Ecto neural progenitor cell (in vitro differentiated cells): ENCODE data around the gene SRGAP1.

Experiments
- DNase-seq: peaks from one replicate; pipeline ENCODE4 v3.0.0-alpha.2; 2018; ENCODE audit warnings: low spot score

The SRGAP1 gene

GRCh38 chr12:63909746-63910145, 65.2 kb downstream of the SRGAP1 start:
- peak; percentile 6 for DNase-seq

DNA sequence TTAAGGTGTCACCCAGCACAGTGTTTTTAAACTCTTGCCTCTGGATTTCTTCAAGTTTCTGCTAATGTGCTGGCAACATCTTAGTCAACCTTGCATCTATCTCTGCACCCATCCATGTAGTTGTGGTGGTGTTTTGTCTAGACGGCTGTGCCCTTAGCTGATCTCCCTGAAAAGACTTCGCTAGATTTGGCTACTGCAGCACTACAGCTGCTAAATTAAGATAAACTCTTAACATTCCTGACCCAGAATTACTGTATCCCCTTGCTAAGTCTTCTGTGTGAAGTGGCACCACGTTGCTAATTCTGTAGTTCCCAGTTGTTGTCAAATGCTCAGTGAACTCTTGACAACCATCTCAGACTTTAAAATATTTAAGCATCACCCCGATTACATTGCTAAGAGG, 66.8 kb downstream of the SRGAP1 start:
- peak; percentile 11 for DNase-seq

GRCh38 chr12:63912651-63913050, 68.2 kb downstream of the SRGAP1 start:
- no peak for DNase-seq

DNA sequence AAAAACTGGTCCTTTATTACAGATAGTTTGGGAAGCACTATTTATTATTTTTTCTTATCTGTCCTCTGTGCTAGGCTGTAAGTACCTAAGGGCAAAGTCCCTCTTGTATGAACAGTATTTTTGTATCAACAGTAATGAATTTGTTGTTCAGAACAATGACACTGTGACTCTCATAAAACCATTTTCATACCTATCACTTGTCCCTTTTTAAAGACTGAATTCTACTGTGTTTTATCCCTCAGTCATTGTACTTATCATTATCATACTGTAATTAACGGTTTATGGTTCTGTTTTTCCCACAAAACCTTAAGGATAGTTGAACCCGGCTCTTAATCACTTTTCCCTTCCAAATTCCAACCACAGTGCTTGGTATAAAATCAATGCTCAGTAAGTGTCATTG, 69.4 kb downstream of the SRGAP1 start:
- no peak for DNase-seq

DNA sequence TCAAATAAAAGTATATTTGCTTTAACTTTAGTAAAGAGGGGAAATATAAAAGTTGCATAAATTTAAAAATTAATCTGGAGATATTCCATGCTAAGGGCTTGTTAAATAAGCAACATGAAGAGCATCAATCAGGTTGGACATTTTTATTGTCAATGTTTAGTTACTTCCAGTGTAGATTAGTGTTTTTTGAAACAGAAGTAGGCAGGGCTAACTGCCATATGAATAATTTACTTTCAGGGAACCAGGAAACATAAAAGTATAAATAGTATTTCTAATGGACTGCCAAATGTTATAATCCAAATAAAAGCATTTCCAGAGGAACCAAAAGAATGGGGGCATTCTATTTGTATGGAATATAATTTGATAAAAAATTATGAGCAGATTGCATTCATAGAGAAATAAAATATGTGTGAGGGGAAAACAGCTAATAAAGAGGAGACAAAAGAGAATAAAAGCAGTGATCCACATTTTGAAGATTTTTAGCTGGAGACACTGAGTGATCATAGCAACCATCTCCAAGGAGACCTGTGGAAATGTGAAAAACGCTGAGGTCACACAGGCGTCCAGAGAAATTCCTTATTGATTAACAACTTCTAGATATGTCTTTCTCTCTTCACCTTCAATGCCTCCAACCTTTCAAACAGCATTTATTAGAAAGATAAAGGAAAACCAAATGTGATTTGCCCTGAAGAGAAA, 70.8 kb downstream of the SRGAP1 start:
- DNase-seq, result no peak

GRCh38 chr12:63916561-63917476, 72.3 kb downstream of the SRGAP1 start:
- DNase-seq, result no peak

DNA sequence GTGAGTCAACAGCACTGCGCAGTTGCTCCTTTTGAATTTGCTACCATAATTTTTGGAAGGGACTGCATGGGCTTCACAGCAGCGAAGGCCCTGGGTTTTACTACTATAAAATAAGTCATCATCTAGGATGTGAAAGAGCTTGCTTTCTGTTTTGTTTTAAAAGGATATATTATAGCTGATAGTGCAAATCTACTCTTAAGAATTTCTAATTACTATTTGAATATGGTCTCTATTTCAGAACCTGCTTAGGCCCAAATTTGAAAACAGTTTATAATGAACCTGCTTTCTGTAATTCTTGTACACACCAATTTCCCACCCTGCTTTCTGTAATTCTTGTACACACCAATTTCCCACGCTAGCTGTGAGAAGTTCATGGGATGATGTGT, 73.0 kb downstream of the SRGAP1 start:
- DNase-seq, result no peak

DNA sequence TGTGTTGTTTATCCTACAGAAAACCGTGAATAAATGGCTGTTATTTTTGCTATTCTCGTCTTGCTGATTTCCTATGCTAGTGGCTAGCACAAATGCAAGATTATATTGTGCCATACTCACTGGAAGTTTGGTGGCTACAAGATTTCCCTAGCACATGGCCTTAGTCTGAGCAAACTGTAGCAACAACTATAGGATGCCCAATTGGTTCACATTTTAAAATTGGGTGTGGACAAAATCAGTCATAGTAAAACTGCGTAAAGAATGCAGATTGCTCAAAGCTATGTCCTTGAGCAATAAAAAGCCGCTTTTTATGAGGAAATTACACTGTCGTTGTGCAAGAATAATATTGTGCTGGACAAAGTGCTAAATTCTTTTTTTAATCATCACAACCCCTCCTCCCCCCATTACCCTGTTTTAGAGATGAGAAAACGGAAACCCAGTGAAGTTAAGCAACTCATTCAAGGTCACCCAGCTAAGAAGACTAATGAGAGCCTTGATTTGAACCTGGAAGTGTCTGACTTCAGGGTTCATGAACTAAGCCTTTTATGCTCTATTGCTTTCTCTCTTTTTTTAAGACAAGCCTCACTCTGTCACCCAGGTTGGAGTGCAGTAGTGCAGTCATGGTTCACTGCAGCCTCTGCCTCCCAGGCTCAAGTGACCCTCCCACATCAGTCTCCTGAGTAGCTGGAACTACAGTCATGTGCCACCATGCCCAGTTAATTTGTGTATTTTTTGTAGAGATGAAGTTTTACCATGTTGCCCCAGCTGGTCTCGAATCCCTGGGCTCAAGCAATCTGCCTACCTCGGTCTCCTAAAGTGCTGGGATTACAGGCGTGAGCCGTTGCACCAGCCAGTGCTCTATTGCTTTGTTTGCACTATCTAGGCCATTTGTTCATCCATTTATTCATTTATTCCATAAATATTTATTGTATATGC, 73.6 kb downstream of the SRGAP1 start:
- no peak for DNase-seq

GRCh38 chr12:63918800-63919300, 74.3 kb downstream of the SRGAP1 start:
- no peak for DNase-seq

DNA sequence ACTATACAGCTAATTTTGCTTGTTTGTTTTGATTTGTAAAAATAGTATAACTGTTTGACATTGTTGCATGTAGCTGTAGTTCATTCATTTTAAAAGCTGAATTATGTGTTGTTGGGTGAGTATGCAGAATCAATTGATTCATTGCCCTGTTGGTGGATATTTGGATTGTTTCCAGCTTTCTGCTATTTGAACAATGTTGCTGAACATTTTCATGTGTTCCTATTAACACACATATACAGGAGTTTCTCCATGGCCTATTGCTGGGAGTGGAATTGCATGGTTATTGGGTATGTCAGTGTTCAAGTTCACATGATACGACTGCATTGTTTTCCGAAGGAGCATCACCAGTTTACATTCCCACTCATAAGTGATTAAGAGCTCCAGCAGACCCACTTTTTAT, 75.3 kb downstream of the SRGAP1 start:
- DNase-seq, result no peak

GRCh38 chr12:63921157-63921556, 76.7 kb downstream of the SRGAP1 start:
- DNase-seq, result no peak

GRCh38 chr12:63922474-63922873, 78.0 kb downstream of the SRGAP1 start:
- no peak for DNase-seq

DNA sequence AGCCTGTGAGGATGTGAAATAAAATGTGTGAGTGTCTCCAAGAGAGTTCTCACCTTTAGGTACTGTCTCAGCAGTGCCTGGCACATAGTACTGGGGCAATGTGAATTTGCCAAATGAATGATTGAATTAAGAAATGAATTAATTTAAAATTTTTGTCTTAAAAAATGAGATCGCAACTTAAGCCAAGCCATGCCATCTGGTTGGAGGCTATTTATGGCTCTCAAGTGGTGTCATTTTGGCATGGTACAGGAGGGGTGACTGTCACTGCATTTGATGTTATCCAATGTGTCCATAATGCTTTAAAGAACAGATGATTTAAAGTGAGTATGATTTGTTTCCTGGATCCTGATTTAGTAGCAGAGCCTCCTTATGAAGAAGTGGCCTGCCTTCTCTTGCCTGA, 80.3 kb downstream of the SRGAP1 start:
- DNase-seq, result no peak

DNA sequence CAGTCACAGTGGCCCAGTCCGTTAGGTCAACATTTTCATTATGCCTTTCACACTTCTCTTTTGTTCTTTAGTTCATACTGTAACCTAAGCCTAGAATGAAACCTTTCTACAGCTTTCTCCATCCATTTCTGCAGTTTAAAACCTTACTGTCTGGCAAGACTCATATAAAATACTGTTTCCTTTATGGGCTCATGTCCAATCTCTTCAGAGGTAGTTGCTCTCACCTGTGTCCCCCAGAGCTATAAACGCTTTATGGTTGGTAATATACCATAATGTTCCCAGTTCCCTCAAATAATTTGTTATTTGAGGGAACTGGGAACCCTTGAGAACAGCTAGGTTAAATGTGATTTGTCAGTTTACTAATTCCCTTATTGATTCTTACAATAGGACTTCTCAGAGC, 83.0 kb downstream of the SRGAP1 start:
- DNase-seq, result no peak

- no peak for DNase-seq
Measured at GRCh38 chr12:63928305-63928704, 83.8 kb downstream of the SRGAP1 start.

DNA sequence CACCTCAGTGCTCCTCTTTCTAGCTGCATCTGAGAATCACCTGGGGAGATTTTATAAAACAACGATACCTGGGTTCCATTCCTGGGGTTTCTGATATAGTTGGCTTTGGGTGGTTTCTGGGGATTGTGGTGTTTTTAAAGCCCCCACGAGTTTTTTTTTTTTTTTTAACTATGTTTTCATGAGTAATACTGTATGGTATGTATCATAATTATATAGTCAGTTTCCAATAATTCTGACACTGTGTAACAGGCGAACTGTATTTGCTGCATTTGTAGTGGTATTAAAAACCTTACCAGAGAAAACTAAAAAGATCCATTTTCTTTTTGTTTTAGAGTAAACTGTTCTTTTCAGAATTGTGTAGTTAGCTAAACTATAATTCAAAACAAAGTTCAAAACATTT, 84.9 kb downstream of the SRGAP1 start:
- no peak for DNase-seq

DNA sequence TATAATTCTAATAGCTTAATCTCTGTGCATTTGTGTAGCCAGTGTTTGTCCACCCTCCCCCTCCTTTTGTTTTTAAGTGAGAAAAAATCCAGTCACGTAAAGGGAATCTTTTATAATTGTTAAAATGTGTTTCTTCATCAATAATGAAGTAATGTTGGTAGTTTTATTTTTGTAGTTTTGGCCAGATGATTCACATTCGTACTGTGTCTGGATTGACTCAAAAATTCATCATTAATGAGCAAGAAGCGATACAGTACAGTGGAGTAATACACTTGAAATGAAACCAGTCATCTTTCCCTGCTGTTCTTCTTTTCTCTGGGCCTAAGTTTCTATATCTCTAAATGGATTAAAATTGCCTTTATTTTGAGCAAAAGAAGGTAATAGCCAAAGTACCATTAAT, 86.5 kb downstream of the SRGAP1 start:
- DNase-seq, result no peak

DNA sequence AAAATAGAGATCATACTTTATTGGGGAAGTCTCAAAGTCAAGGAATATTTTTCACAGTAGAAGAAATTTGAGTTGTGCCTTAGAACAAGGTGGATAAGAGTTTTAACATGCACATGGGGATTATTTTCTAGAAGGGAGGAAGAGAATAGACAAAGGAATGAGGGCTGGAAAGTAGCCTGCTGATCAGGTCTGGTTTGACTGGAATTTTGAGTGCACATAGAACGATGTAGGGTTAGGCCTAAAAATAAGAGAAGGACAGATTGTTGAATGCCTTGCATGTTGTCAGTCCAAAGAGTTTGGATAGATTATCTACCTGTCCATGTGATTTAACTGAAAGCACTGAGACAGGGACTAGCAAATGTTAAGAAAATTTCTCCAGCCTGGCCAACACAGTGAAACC, 87.2 kb downstream of the SRGAP1 start:
- DNase-seq, result no peak

GRCh38 chr12:63934936-63935335, 90.4 kb downstream of the SRGAP1 start:
- no peak for DNase-seq

DNA sequence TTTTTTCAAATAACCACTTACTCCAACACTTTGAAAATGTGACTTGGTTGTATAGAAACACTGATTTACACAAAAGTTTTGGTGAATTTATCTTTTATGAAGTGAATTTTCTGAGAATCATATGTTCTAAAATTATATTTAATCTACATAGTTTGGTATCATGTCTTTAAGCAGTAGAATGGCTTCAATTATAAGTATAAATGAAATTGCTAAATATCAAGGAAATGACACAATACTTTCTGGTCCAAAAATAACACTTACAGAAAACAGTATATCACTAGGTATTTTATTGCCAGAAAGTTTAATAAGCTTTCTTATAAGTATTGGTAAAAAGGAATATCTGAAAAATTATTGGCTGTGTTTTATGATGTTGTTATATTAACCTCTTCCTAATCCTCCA, 90.9 kb downstream of the SRGAP1 start:
- no peak for DNase-seq

DNA sequence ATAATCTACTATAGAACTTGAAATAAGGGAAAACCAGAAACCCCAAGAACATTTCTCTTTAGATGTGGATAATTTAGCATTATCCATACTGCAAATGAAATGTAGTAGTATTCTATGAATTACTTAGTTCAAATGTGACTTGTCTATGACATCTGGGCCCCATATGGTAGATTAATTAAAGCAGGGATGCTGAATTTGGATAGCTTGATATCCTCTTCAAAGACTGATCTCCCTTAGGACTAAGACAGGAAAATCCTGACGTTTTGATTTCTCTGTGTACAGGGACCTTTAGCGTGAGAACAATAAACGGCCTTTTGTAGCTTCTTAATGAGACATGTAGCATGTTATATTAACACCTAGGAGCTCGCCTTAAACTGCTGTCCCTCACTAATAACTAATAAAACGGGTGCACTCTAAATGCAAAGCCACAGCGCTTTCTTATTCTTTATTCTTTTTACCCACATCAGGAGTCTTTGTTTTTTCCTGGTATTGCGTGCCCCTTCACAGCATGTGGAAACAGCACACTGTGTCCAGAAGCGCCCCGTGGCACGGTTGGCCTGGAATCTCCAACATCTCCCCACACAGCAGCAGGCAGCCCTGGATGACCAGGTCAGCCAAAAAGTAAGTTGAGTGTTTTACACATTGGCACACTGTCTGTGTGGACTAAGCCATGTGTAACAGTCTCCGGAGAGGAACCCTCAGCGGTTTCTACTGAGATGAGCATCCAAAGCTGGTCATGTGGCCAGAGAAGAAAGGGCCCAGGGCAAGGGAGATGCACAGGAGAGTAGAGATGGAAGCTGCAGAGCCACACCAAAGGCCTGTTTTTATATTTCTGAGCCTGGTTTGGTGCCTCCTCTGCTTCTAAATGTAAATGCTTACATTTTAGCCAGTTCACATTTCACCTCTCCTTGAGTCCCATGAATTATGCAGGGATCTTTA, 93.1 kb downstream of the SRGAP1 start:
- no peak for DNase-seq
